SK-N-SH (cell line): ENCODE data around the gene TMPRSS11D. TPM values are rescaled to one million over a fixed set of nuclear protein-coding genes. Genes with fewer than 3 reads are reported as not detected.

ENCODE experiments used
- CTCF ChIA-PET: fragments of 300-600, 350-600 bp; formaldehyde crosslinking; extraction: SDS; loops from one replicate; lab custom pipeline; 2021; lab: Yijun Ruan, JAX
- POLR2A ChIA-PET: fragments of 350-600 bp; sonication (Branson Sonifier 250); formaldehyde crosslinking; extraction: SDS; loops from one replicate; lab custom pipeline; 2020; ENCODE audit warnings: antibody characterized with exemption, inconsistent platforms; lab: Yijun Ruan, JAX
- DNase-seq: peaks from one replicate; pipeline ENCODE4 v3.0.0; 2012
- H2AFZ ChIP-seq: fragments of 200-600 bp; sonication (generic); 2 replicates; pipeline ENCODE4 v1.8.1; 2016; ENCODE audit warnings: antibody characterized with exemption, mild to moderate bottlenecking, low read depth
- H3F3A ChIP-seq: fragments of 200-600 bp; sonication (generic); replicated peaks from 2 replicates; pipeline ENCODE3; 2016; ENCODE audit warnings: antibody characterized with exemption, mild to moderate bottlenecking; ENCODE audit not compliant: insufficient read depth
- H3K27ac ChIP-seq, 2 experiments: fragments of 200-500 bp in 1 of 2; fragments of 200-600 bp in 1 of 2; sonication (Bioruptor generic) in 1 of 2; sonication (generic), shearing (Covaris generic) in 1 of 2; 2 replicates each; pipeline versions ENCODE4 v1.5.1 to v1.6.1; 2014 to 2016; ENCODE audit warnings: low read depth in 2 of 2, inconsistent platforms in 1 of 2, low read length in 1 of 2, mild to moderate bottlenecking in 1 of 2, mixed read lengths in 1 of 2
- H3K27me3 ChIP-seq: fragments of 200-600 bp; sonication (generic), shearing (Covaris generic); 2 replicates; pipeline ENCODE4 v1.6.1; 2016; ENCODE audit warnings: mixed run types; ENCODE audit not compliant: insufficient read depth
- H3K36me3 ChIP-seq, 2 experiments: fragments of 200-500 bp in 1 of 2; fragments of 200-600 bp in 1 of 2; sonication (Bioruptor generic) in 1 of 2; sonication (generic) in 1 of 2; replicated peaks in 1 of 2; 2 replicates each; pipeline versions ENCODE3 to v1.5.1; 2014 to 2016; ENCODE audit warnings: low read length in 1 of 2, mild to moderate bottlenecking in 1 of 2; ENCODE audit not compliant: insufficient read depth in 2 of 2, control insufficient read depth in 1 of 2
- H3K4me1 ChIP-seq, 2 experiments: fragments of 200-500 bp in 1 of 2; fragments of 200-600 bp in 1 of 2; sonication (Bioruptor generic) in 1 of 2; sonication (generic), shearing (Covaris generic) in 1 of 2; 2 replicates each; pipeline versions ENCODE4 v1.5.1 to v1.6.1; 2014 to 2016; ENCODE audit warnings: low read depth in 1 of 2, low read length in 1 of 2, mixed run types in 1 of 2; ENCODE audit not compliant: insufficient read depth in 2 of 2, control insufficient read depth in 1 of 2
- H3K4me2 ChIP-seq: fragments of 200-600 bp; sonication (generic), shearing (Covaris generic); 2 replicates; pipeline ENCODE4 v1.6.1; 2017; ENCODE audit warnings: mixed run types
- H3K4me3 ChIP-seq, 2 experiments: fragments of 200-500 bp in 1 of 2; fragments of 200-600 bp in 1 of 2; sonication (Bioruptor generic) in 1 of 2; sonication (generic), shearing (Covaris generic) in 1 of 2; 2 replicates each; pipeline versions ENCODE4 v1.5.1 to v1.8.1; 2014 to 2016; ENCODE audit warnings: low read depth in 2 of 2, inconsistent platforms in 1 of 2, low read length in 1 of 2, mild to moderate bottlenecking in 1 of 2, mixed read lengths in 1 of 2, moderate library complexity in 1 of 2
- H3K79me2 ChIP-seq: fragments of 200-600 bp; sonication (generic); 2 replicates; pipeline ENCODE4 v1.8.1; 2017; ENCODE audit warnings: mild to moderate bottlenecking; ENCODE audit not compliant: insufficient read depth
- H3K9ac ChIP-seq: fragments of 200-600 bp; sonication (generic); 2 replicates; pipeline ENCODE4 v1.6.1; 2017; ENCODE audit warnings: mixed run types
- H3K9me2 ChIP-seq: fragments of 200-600 bp; sonication (generic); 2 replicates; pipeline ENCODE4 v1.6.1; 2017; ENCODE audit warnings: mixed run types
- H3K9me3 ChIP-seq: fragments of 200-600 bp; sonication (generic); 2 replicates; pipeline ENCODE4 v1.6.1; 2017; ENCODE audit warnings: mixed run types, mild to moderate bottlenecking, moderate library complexity
- H4K20me1 ChIP-seq: fragments of 200-600 bp; sonication (generic); 2 replicates; pipeline ENCODE4 v1.6.1; 2017; ENCODE audit warnings: mild to moderate bottlenecking, mixed run types; ENCODE audit not compliant: insufficient read depth
- ELF1 ChIP-seq: IDR thresholded peaks from 2 replicates; pipeline ENCODE4 v1.4.0; 2012
- FOSL2 ChIP-seq: IDR thresholded peaks from 2 replicates; pipeline ENCODE4 v1.4.0; 2012; ENCODE audit warnings: low read depth, mild to moderate bottlenecking, moderate library complexity, borderline replicate concordance
- FOXJ3 ChIP-seq: sonication (generic); formaldehyde crosslinking; IDR thresholded peaks from 2 replicates; pipeline ENCODE4 v1.5.1; 2020; ENCODE audit warnings: mild to moderate bottlenecking, missing genetic modification reagents
- FOXM1 ChIP-seq: IDR thresholded peaks from 2 replicates; pipeline ENCODE4 v1.4.0; 2012; ENCODE audit warnings: low read depth, mild to moderate bottlenecking
- JUND ChIP-seq: IDR thresholded peaks from 2 replicates; pipeline ENCODE4 v1.4.0; 2012
- MEF2A ChIP-seq: IDR thresholded peaks from 2 replicates; pipeline ENCODE4 v1.4.0; 2012; ENCODE audit warnings: low read depth, borderline replicate concordance
- MXI1 ChIP-seq: IDR thresholded peaks from 2 replicates; pipeline ENCODE4 v1.6.1; 2012; ENCODE audit warnings: mild to moderate bottlenecking, low read depth, low read length, improper control_type of control experiment
- NFIC ChIP-seq: IDR thresholded peaks from 2 replicates; pipeline ENCODE4 v1.4.0; 2012; ENCODE audit warnings: borderline replicate concordance
- NRF1 ChIP-seq: IDR thresholded peaks from 2 replicates; pipeline ENCODE4 v1.6.1; 2012; ENCODE audit warnings: low read depth, mild to moderate bottlenecking, low read length
- POLR2AphosphoS5 ChIP-seq: IDR thresholded peaks from 2 replicates; pipeline ENCODE4 v1.6.1; 2012; ENCODE audit warnings: low read depth, low read length
- RAD21 ChIP-seq: IDR thresholded peaks from 2 replicates; pipeline ENCODE4 v1.6.1; 2012; ENCODE audit warnings: mild to moderate bottlenecking, low read length
- RCOR1 ChIP-seq: fragments of 150-350 bp; IDR thresholded peaks from 2 replicates; pipeline ENCODE4 v1.6.1; 2017; ENCODE audit warnings: antibody characterized with exemption, low read length
- RFX5 ChIP-seq: IDR thresholded peaks from 2 replicates; pipeline ENCODE4 v1.6.1; 2012; ENCODE audit warnings: mild to moderate bottlenecking, improper control_type of control experiment, low read length
- RXRA ChIP-seq: IDR thresholded peaks from 2 replicates; pipeline ENCODE4 v1.4.0; 2012; ENCODE audit warnings: low read depth, mild to moderate bottlenecking, borderline replicate concordance
- WGBS: methylation state at CpG from one replicate; pipeline ENCODE4 v1.1.6; 2017; ENCODE audit warnings: low lambda C conversion rate; 5-methylcytosine and 5-hydroxymethylcytosine counted together
- polyA plus RNA-seq, 3 experiments: library from polyadenylated mRNA; depleted of rRNA; stranded (reverse); fragments of >200 nt; gene quantifications; 2 replicates each; pipeline ENCODE4 v1.2.3, GENCODE V29; 2012
- TF ChIP-seq, protein P1 (sequence below): fragments of 150-350 bp; IDR thresholded peaks from 2 replicates; pipeline ENCODE4 v1.6.1; 2017; ENCODE audit warnings: antibody characterized with exemption, low read length, low read depth, borderline replicate concordance
- TF ChIP-seq, protein P2 (sequence below): IDR thresholded peaks from 2 replicates; pipeline ENCODE4; 2012
- TF ChIP-seq, protein P3 (sequence below): IDR thresholded peaks from 2 replicates; pipeline ENCODE4 v1.4.0; 2012; ENCODE audit warnings: low read depth, borderline replicate concordance

The TMPRSS11D gene
- polyA plus RNA-seq, 1 of the 3 experiments (the other 2 are of a cell fraction) = 0.02 TPM

DNA sequence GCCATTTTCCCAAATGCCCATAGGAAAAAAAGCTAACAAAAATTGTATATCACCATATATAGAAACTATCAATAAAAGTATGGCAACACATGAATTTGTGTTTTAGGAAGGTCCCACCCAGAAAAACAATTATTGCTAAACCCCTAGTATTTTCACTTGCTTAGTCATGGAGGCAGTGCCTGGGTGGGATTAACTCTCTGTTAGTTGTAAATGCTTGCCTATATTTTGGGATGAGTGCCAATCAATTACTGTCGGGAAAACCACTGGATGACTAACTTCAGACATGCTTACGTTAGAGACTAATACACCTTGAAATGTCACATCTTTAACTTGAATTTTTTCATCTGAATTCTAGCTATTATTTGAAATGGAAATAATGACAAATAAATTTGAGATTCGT lies 45.6 kb upstream of the TMPRSS11D start:
- no peaks in the 10 kb centered on the region for H3K36me3 ChIP-seq
- no peaks in the 10 kb centered on the region for H4K20me1 ChIP-seq
- no peak overlapping the region for H3K9ac ChIP-seq
- ChIA-PET CTCF (interaction anchor here (1.8 kb wide), 1 partner anchor 19 kb away, joined by 11 read pairs; no protein-coding TSS in a partner anchor), POLR2A (no interaction called here)
- H3K79me2 ChIP-seq = no peaks in the 10 kb centered on the region
- H3K4me1 ChIP-seq = no peaks in the 10 kb centered on the region
- DNase-seq = no peak
- no peaks in the 10 kb centered on the region for H3K9me3 ChIP-seq
- no peaks in the 10 kb centered on the region for H3K9me2 ChIP-seq
- no peak overlapping the region for H3K27ac ChIP-seq
- H3K4me2 ChIP-seq = no peak overlapping the region
- no peak overlapping the region for H2AFZ ChIP-seq
- no peaks in the 10 kb centered on the region for H3K27me3 ChIP-seq
- no peaks in the 10 kb centered on the region for H3F3A ChIP-seq
- H3K4me3 ChIP-seq = no peak overlapping the region
- 11% methylated on average over 3 of the region's 3 CpGs for WGBS
- TF ChIP-seq RXRA (no peak), FOXM1 (no peak), JUND (no peak), MEF2A (no peak), NFIC (no peak), MXI1 (no peak), RFX5 (no peak), NRF1 (no peak), FOSL2 (no peak), ELF1 (no peak), RCOR1 (no peak), FOXJ3 (CRISPR knock-in tag) (no peak), RAD21 (no peak)
- TF ChIP-seq, protein P1, sequence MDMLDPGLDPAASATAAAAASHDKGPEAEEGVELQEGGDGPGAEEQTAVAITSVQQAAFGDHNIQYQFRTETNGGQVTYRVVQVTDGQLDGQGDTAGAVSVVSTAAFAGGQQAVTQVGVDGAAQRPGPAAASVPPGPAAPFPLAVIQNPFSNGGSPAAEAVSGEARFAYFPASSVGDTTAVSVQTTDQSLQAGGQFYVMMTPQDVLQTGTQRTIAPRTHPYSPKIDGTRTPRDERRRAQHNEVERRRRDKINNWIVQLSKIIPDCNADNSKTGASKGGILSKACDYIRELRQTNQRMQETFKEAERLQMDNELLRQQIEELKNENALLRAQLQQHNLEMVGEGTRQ = no peak
- TF ChIP-seq, protein P2, sequence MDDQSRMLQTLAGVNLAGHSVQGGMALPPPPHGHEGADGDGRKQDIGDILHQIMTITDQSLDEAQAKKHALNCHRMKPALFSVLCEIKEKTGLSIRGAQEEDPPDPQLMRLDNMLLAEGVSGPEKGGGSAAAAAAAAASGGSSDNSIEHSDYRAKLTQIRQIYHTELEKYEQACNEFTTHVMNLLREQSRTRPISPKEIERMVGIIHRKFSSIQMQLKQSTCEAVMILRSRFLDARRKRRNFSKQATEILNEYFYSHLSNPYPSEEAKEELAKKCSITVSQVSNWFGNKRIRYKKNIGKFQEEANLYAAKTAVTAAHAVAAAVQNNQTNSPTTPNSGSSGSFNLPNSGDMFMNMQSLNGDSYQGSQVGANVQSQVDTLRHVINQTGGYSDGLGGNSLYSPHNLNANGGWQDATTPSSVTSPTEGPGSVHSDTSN = no peak

DNA sequence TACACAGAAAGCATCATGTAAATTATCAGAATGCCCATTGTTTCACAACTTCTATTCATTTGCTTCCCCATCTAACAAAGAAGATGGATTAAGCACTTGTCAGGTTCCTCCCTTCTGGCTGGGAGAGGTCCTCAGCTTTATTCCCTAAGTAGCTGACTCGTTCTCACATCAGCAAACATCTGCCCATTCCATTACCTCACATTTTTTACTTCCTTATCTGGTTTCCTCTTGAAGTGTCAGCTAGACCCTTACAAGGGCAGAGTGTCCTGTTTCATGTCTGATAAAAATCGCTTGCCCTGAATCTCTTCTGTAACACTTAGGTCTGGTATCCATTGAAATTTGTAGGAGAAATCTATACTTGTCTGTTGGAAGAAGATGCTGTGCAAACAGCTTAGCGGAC lies 44.7 kb upstream of the TMPRSS11D start:
- no peaks in the 10 kb centered on the region for H3K4me1 ChIP-seq
- no peak for TF ChIP-seq NRF1
- TF ChIP-seq, protein P3, sequence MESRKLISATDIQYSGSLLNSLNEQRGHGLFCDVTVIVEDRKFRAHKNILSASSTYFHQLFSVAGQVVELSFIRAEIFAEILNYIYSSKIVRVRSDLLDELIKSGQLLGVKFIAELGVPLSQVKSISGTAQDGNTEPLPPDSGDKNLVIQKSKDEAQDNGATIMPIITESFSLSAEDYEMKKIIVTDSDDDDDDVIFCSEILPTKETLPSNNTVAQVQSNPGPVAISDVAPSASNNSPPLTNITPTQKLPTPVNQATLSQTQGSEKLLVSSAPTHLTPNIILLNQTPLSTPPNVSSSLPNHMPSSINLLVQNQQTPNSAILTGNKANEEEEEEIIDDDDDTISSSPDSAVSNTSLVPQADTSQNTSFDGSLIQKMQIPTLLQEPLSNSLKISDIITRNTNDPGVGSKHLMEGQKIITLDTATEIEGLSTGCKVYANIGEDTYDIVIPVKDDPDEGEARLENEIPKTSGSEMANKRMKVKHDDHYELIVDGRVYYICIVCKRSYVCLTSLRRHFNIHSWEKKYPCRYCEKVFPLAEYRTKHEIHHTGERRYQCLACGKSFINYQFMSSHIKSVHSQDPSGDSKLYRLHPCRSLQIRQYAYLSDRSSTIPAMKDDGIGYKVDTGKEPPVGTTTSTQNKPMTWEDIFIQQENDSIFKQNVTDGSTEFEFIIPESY = no peak
- no peak for TF ChIP-seq POLR2AphosphoS5
- TF ChIP-seq, all 33 proteins: peak for 0
- Histone ChIP-seq H3K4me3 (no peak overlapping the region), H3K9ac (no peak overlapping the region), H3F3A (no peaks in the 10 kb centered on the region), H3K27ac (no peak overlapping the region), H3K9me2 (no peaks in the 10 kb centered on the region), H3K4me2 (no peak overlapping the region), H3K27me3 (no peaks in the 10 kb centered on the region), H2AFZ (no peak overlapping the region; the same call in 1 of the 2 replicates), H3K36me3 (no peaks in the 10 kb centered on the region), H3K79me2 (no peaks in the 10 kb centered on the region), H3K9me3 (no peaks in the 10 kb centered on the region), H4K20me1 (no peaks in the 10 kb centered on the region)
- no peak for DNase-seq
- ChIA-PET POLR2A (no interaction called here), CTCF (interaction anchor here (1.8 kb wide), 1 partner anchor 18 kb away, joined by 11 read pairs; no protein-coding TSS in a partner anchor)
- WGBS = 30% methylated on average over 3 of the region's 3 CpGs
